Right cardiac atrium (tissue), 5 donors: ENCODE results near the gene KDM4D. TPM values are rescaled to one million over a fixed set of nuclear protein-coding genes. Genes with fewer than 3 reads are reported as not detected.

Experiments
- ATAC-seq, 2 donors: fragments of 200-7000 bp; cut with Tn5 transposase; one replicate each; pipeline versions ENCODE4 v1.8.0 to v1.9.1; 2020; ENCODE audit warnings: moderate library complexity in 2 of 2, mild to moderate bottlenecking in 1 of 2
- DNase-seq, 3 donors: peaks; one replicate each; pipeline ENCODE4 v3.0.0-alpha.2; 2020
- H3K27ac ChIP-seq: one replicate; pipeline ENCODE4 v1.5.1; 2013; ENCODE audit warnings: mild to moderate bottlenecking, low read length, control low read depth, moderate library complexity
- H3K27me3 ChIP-seq: one replicate; pipeline ENCODE4 v1.6.1; 2013; ENCODE audit not compliant: control insufficient read depth, insufficient read depth
- H3K4me1 ChIP-seq: one replicate; pipeline ENCODE4 v1.6.1; 2013; ENCODE audit warnings: low read length; ENCODE audit not compliant: control insufficient read depth, insufficient read depth
- H3K4me3 ChIP-seq: one replicate; pipeline ENCODE4 v1.5.1; 2013; ENCODE audit warnings: low read length, control low read depth
- H3K9me3 ChIP-seq: one replicate; pipeline ENCODE4 v1.6.1; 2013; ENCODE audit warnings: low read length; ENCODE audit not compliant: control insufficient read depth
- WGBS: extraction: QIAGEN DNeasy Blood & Tissue Kit; methylation state at CpG from one replicate; pipeline ENCODE4 v1.1.7; 2013; 5-methylcytosine and 5-hydroxymethylcytosine counted together
- intact Hi-C, 4 donors: fragments of 100-400 bp; cut with DNase I; formaldehyde crosslinking; loops; one replicate each; pipeline versions ENCODE4 v1.11.0 to v1.14.0; 2022 to 2023
- polyA plus RNA-seq: library from polyadenylated mRNA; stranded (reverse); fragments of 200-250 nt; gene quantifications from one replicate; pipeline ENCODE4 v1.2.3, GENCODE V29; 2013
- total RNA-seq, 4 donors: library from RNA; stranded (reverse); fragmentation: NEBNext Ultra II Directional; extraction: Animal tissue kit (Norgen Biotek cat#: 25700); gene quantifications; one replicate each; pipeline ENCODE4 v1.2.1, GENCODE V29; 2021
- donor health status: healthy with polysubstance abuse.
- donor health status: DM: no; HTN: yes; CAD: no.
- donor health status: DM: no; HTN: no; CAD: no.
- donor health status: DM: no; HTN: yes; CAD: no; lungs with severe emphysema.
- donor health status: DM: yes; HTN: yes; CAD: no.

KDM4D gene
- total and polyA plus RNA-seq, 5 donors, result 0.64 to 1.3 (median 1.1) TPM

GRCh38 chr11:94958121-94958696, 15.3 kb upstream of the KDM4D start:
- H3K27ac ChIP-seq, result no peak overlapping the region
- WGBS, result 49% methylated on average over 2 of the region's 2 CpGs
- ATAC-seq (no peak), DNase-seq (no peak)
- no peaks in the 10 kb centered on the region for H3K27me3 ChIP-seq
- no peak overlapping the region for H3K4me3 ChIP-seq
- no peaks in the 10 kb centered on the region for H3K9me3 ChIP-seq
- no peaks in the 10 kb centered on the region for H3K4me1 ChIP-seq
- intact Hi-C loops, result loop anchor here in 1 of 4 donors (10.0 kb wide), 1 partner anchor 333 kb away; no protein-coding TSS in a partner anchor

GRCh38 chr11:94959179-94959578, 14.3 kb upstream of the KDM4D start:
- H3K27ac ChIP-seq, result no peak overlapping the region
- H3K4me3 ChIP-seq, result no peak overlapping the region
- ATAC-seq (no peak), DNase-seq (no peak)
- WGBS, result 79% methylated on average over 2 of the region's 2 CpGs
- no peaks in the 10 kb centered on the region for H3K9me3 ChIP-seq
- intact Hi-C loops, result loop anchor here in 1 of 4 donors (10.0 kb wide), 1 partner anchor 334 kb away; no protein-coding TSS in a partner anchor
- H3K4me1 ChIP-seq, result no peaks in the 10 kb centered on the region
- H3K27me3 ChIP-seq, result no peaks in the 10 kb centered on the region

- no peak overlapping the region for H3K27ac ChIP-seq
- H3K4me1 ChIP-seq, result no peaks in the 10 kb centered on the region
- ATAC-seq (no peak), DNase-seq (no peak)
- H3K27me3 ChIP-seq, result no peaks in the 10 kb centered on the region
- 94% methylated on average over 2 of the region's 2 CpGs for WGBS
- no peak overlapping the region for H3K4me3 ChIP-seq
- intact Hi-C loops, result no loop called here
- H3K9me3 ChIP-seq, result no peaks in the 10 kb centered on the region
Measured at GRCh38 chr11:94960488-94960887, 13.0 kb upstream of the KDM4D start.

- 100% methylated on average over 1 of the region's 1 CpG for WGBS
Measured at GRCh38 chr11:94961255-94961654, 12.3 kb upstream of the KDM4D start.

GRCh38 chr11:94964934-94965333, 8.6 kb upstream of the KDM4D start:
- intact Hi-C loops, result loop anchor here in 1 of 4 donors (5.0 kb wide), 1 partner anchor 343 kb away; no protein-coding TSS in a partner anchor
- Histone ChIP-seq H3K27ac (no peak overlapping the region), H3K9me3 (no peaks in the 10 kb centered on the region), H3K27me3 (no peaks in the 10 kb centered on the region), H3K4me1 (no peaks in the 10 kb centered on the region), H3K4me3 (no peak overlapping the region)
- 74% methylated on average over 4 of the region's 4 CpGs for WGBS
- ATAC-seq, result no peak
- DNase-seq, result no peak

More at GRCh38 chr11:94961255-94961654, 12.3 kb upstream of the KDM4D start:
- Histone ChIP-seq H3K4me1 (no peaks in the 10 kb centered on the region), H3K27me3 (no peaks in the 10 kb centered on the region), H3K9me3 (no peaks in the 10 kb centered on the region), H3K27ac (no peak overlapping the region), H3K4me3 (no peak overlapping the region)
- DNase-seq (no peak), ATAC-seq (no peak)
- intact Hi-C loops, result no loop called here

- H3K4me3 ChIP-seq, result no peak overlapping the region
- H3K27me3 ChIP-seq, result no peaks in the 10 kb centered on the region
- DNase-seq (no peak), ATAC-seq (no peak)
- intact Hi-C loops, result loop anchor here in 1 of 4 donors (5.0 kb wide), 1 partner anchor 346 kb away; no protein-coding TSS in a partner anchor
- WGBS, result 100% methylated on average over 1 of the region's 1 CpG
- no peaks in the 10 kb centered on the region for H3K9me3 ChIP-seq
- no peaks in the 10 kb centered on the region for H3K4me1 ChIP-seq
- no peak overlapping the region for H3K27ac ChIP-seq
Measured at GRCh38 chr11:94968334-94968958, 5.1 kb upstream of the KDM4D start.

GRCh38 chr11:94972700-94973098, 810 bp upstream of the KDM4D start:
- intact Hi-C loops, result no loop called here
- H3K27me3 ChIP-seq, result no peaks in the 10 kb centered on the region
- H3K9me3 ChIP-seq, result no peaks in the 10 kb centered on the region
- 5% methylated on average over 5 of the region's 5 CpGs for WGBS
- no peak overlapping the region for H3K27ac ChIP-seq
- no peak for ATAC-seq
- DNase-seq, result no peak
- peak overlapping the region; percentile 97 for H3K4me3 ChIP-seq
- no peaks in the 10 kb centered on the region for H3K4me1 ChIP-seq

- DNase-seq, result no peak
- ATAC-seq, result no peak
- H3K4me3 ChIP-seq, result peak overlapping the region; percentile 97
- 49% methylated on average over 6 of the region's 6 CpGs for WGBS
- no peak overlapping the region for H3K27ac ChIP-seq
- intact Hi-C loops, result no loop called here
- no peaks in the 10 kb centered on the region for H3K4me1 ChIP-seq
- no peaks in the 10 kb centered on the region for H3K27me3 ChIP-seq
- no peaks in the 10 kb centered on the region for H3K9me3 ChIP-seq
Measured at GRCh38 chr11:94974178-94974577, 669 bp downstream of the KDM4D start.

GRCh38 chr11:94975599-94975998, 2.1 kb downstream of the KDM4D start:
- no peak for DNase-seq
- no peak overlapping the region for H3K4me3 ChIP-seq
- no peak overlapping the region for H3K27ac ChIP-seq
- no peaks in the 10 kb centered on the region for H3K4me1 ChIP-seq
- intact Hi-C loops, result no loop called here
- no peaks in the 10 kb centered on the region for H3K27me3 ChIP-seq
- H3K9me3 ChIP-seq, result no peaks in the 10 kb centered on the region
- WGBS, result 99% methylated on average over 1 of the region's 1 CpG
- no peak for ATAC-seq

- DNase-seq, result no peak
- H3K27ac ChIP-seq, result no peak overlapping the region
- no peaks in the 10 kb centered on the region for H3K27me3 ChIP-seq
- no peaks in the 10 kb centered on the region for H3K4me1 ChIP-seq
- no peak for ATAC-seq
- intact Hi-C loops, result no loop called here
- H3K4me3 ChIP-seq, result no peak overlapping the region
- no peaks in the 10 kb centered on the region for H3K9me3 ChIP-seq
- 68% methylated on average over 4 of the region's 4 CpGs for WGBS
Measured at GRCh38 chr11:94987378-94987777, 13.9 kb downstream of the KDM4D start.

GRCh38 chr11:94988748-94989147, 15.2 kb downstream of the KDM4D start:
- no peaks in the 10 kb centered on the region for H3K9me3 ChIP-seq
- no peak overlapping the region for H3K4me3 ChIP-seq
- intact Hi-C loops, result no loop called here
- H3K4me1 ChIP-seq, result no peaks in the 10 kb centered on the region
- H3K27ac ChIP-seq, result no peak overlapping the region
- ATAC-seq (no peak), DNase-seq (no peak)
- no peaks in the 10 kb centered on the region for H3K27me3 ChIP-seq
- WGBS, result 68% methylated on average over 1 of the region's 1 CpG
